IMR-90 (cell line): ENCODE data around the gene GADD45A. TPM values are rescaled to one million over a fixed set of nuclear protein-coding genes. Genes with fewer than 3 reads are reported as not detected.

Experiments used
- ATAC-seq: fragments of 200-7000 bp; cut with Tn5 transposase; 2 replicates; pipeline ENCODE4 v1.9.1; 2020; ENCODE audit warnings: low read depth, mild to moderate bottlenecking, moderate library complexity
- BruUV-seq: library from RNA; stranded (reverse); fragments of 400-500 nt; replicated peaks from 2 replicates; lab custom pipeline; 2021; lab: Mats Ljungman, UMichigan
- CTCF ChIA-PET: fragments of 300-600 bp; formaldehyde crosslinking; extraction: SDS; loops from one replicate; lab custom pipeline; 2021; ENCODE audit warnings: antibody characterized with exemption; lab: Yijun Ruan, JAX
- POLR2A ChIA-PET: fragments of 300-600 bp; sonication (Branson Sonifier 250); formaldehyde crosslinking; loops from one replicate; lab custom pipeline; 2022; ENCODE audit warnings: antibody characterized with exemption; ENCODE audit not compliant: unreplicated experiment; lab: Charles Lee
- DNase-seq: peaks from one replicate; pipeline ENCODE4 v3.0.0; 2013
- H2AFZ ChIP-seq: replicated peaks from 2 replicates; pipeline ENCODE3; 2013; ENCODE audit warnings: low read length, mild to moderate bottlenecking; ENCODE audit not compliant: poor library complexity
- H2AK5ac ChIP-seq: 2 replicates; pipeline ENCODE4 v1.6.1; 2013; ENCODE audit warnings: low read depth, low read length, inconsistent platforms
- H2AK9ac ChIP-seq: replicated peaks from 2 replicates; pipeline ENCODE3; 2013; ENCODE audit warnings: mild to moderate bottlenecking, low read depth, low read length, moderate library complexity; ENCODE audit not compliant: poor library complexity
- H2BK120ac ChIP-seq: 2 replicates; pipeline ENCODE4 v1.6.1; 2013; ENCODE audit warnings: low read depth, low read length, inconsistent platforms
- H2BK15ac ChIP-seq: 3 replicates; pipeline ENCODE4 v1.6.1; 2013; ENCODE audit warnings: low read depth, low read length, inconsistent platforms
- H2BK20ac ChIP-seq: 2 replicates; pipeline ENCODE4 v1.6.1; 2013; ENCODE audit warnings: low read depth, mild to moderate bottlenecking, inconsistent platforms, low read length, moderate library complexity
- H2BK5ac ChIP-seq: 2 replicates; pipeline ENCODE4 v1.6.1; 2013; ENCODE audit warnings: mild to moderate bottlenecking, low read depth, low read length, inconsistent platforms; ENCODE audit not compliant: poor library complexity, severe bottlenecking
- H3K14ac ChIP-seq: replicated peaks from 2 replicates; pipeline ENCODE4 v1.6.1; 2013; ENCODE audit warnings: low read depth, low read length, inconsistent platforms
- H3K18ac ChIP-seq: 2 replicates; pipeline ENCODE4 v1.6.1; 2013; ENCODE audit warnings: low read depth, low read length, control low read depth
- H3K23ac ChIP-seq: 2 replicates; pipeline ENCODE4 v1.6.1; 2013; ENCODE audit warnings: low read depth, low read length, inconsistent platforms
- H3K27ac ChIP-seq: 2 replicates; pipeline ENCODE4 v1.5.1; 2013; ENCODE audit warnings: mild to moderate bottlenecking, control low read depth, low read length; ENCODE audit not compliant: insufficient read depth
- H3K27me3 ChIP-seq: 2 replicates; pipeline ENCODE4 v1.6.1; 2013; ENCODE audit warnings: low read length; ENCODE audit not compliant: control insufficient read depth, insufficient read depth
- H3K36me3 ChIP-seq: 2 replicates; pipeline ENCODE4 v1.6.1; 2013; ENCODE audit warnings: low read length, mixed read lengths; ENCODE audit not compliant: control insufficient read depth, insufficient read depth
- H3K4ac ChIP-seq: 2 replicates; pipeline ENCODE4 v1.6.1; 2013; ENCODE audit warnings: low read depth, low read length, inconsistent platforms
- H3K4me1 ChIP-seq: 2 replicates; pipeline ENCODE4 v1.6.1; 2013; ENCODE audit warnings: low read length, mixed read lengths; ENCODE audit not compliant: control insufficient read depth, insufficient read depth
- H3K4me2 ChIP-seq: 2 replicates; pipeline ENCODE4 v1.6.1; 2013; ENCODE audit warnings: low read depth, mild to moderate bottlenecking, control low read depth, low read length, moderate library complexity
- H3K4me3 ChIP-seq: 2 replicates; pipeline ENCODE4 v1.5.1; 2013; ENCODE audit warnings: low read depth, mild to moderate bottlenecking, control low read depth, low read length, moderate library complexity; ENCODE audit not compliant: insufficient read depth
- H3K56ac ChIP-seq: 2 replicates; pipeline ENCODE4 v1.6.1; 2013; ENCODE audit warnings: low read length, inconsistent platforms; ENCODE audit not compliant: insufficient read depth; ENCODE audit errors: extremely low read depth
- H3K79me1 ChIP-seq, 2 experiments: 2 replicates each; pipeline ENCODE4 v1.6.1; 2013; ENCODE audit warnings: low read length in 2 of 2, inconsistent platforms in 1 of 2, low read depth in 1 of 2
- H3K9ac ChIP-seq: 2 replicates; pipeline ENCODE4 v1.6.1; 2013; ENCODE audit warnings: low read depth, low read length, control low read depth
- H3K9me1 ChIP-seq: 2 replicates; pipeline ENCODE4 v1.6.1; 2013; ENCODE audit warnings: low read length, inconsistent platforms; ENCODE audit not compliant: insufficient read depth
- H3K9me3 ChIP-seq: 2 replicates; pipeline ENCODE4 v1.6.1; 2013; ENCODE audit warnings: low read length; ENCODE audit not compliant: control insufficient read depth, insufficient read depth
- H4K20me1 ChIP-seq: 2 replicates; pipeline ENCODE4 v1.6.1; 2013; ENCODE audit warnings: low read length, inconsistent platforms; ENCODE audit not compliant: insufficient read depth
- H4K5ac ChIP-seq: 2 replicates; pipeline ENCODE4 v1.6.1; 2013; ENCODE audit warnings: mild to moderate bottlenecking, low read depth, low read length, control low read depth
- H4K8ac ChIP-seq, 2 experiments: 2 replicates each; pipeline ENCODE4 v1.6.1; 2013; ENCODE audit warnings: low read depth in 2 of 2, low read length in 2 of 2, control low read depth in 1 of 2, inconsistent platforms in 1 of 2
- H4K91ac ChIP-seq: 2 replicates; pipeline ENCODE4 v1.6.1; 2013; ENCODE audit warnings: low read depth, low read length, inconsistent platforms; ENCODE audit not compliant: insufficient read depth
- BHLHE40 ChIP-seq: fragments of 150-350 bp; IDR thresholded peaks from 2 replicates; pipeline ENCODE4 v1.6.1; 2016; ENCODE audit warnings: mild to moderate bottlenecking, low read depth, low read length
- CEBPB ChIP-seq: IDR thresholded peaks from 2 replicates; pipeline ENCODE4 v1.6.1; 2012; ENCODE audit warnings: low read depth, low read length, improper control_type of control experiment
- FOS ChIP-seq: fragments of 150-350 bp; IDR thresholded peaks from 2 replicates; pipeline ENCODE4 v1.6.1; 2016; ENCODE audit warnings: low read depth, low read length
- MAFK ChIP-seq: IDR thresholded peaks from 2 replicates; pipeline ENCODE4 v1.6.1; 2012; ENCODE audit warnings: low read depth, low read length, improper control_type of control experiment
- MXI1 ChIP-seq: IDR thresholded peaks from 2 replicates; pipeline ENCODE4 v1.6.1; 2012; ENCODE audit warnings: low read depth, mild to moderate bottlenecking, low read length, moderate library complexity, borderline replicate concordance
- SMC3 ChIP-seq: fragments of 150-350 bp; IDR thresholded peaks from 2 replicates; pipeline ENCODE4 v1.6.1; 2016; ENCODE audit warnings: low read depth, mild to moderate bottlenecking, antibody characterized with exemption, low read length, moderate library complexity
- USF2 ChIP-seq: fragments of 150-350 bp; IDR thresholded peaks from 2 replicates; pipeline ENCODE4 v1.6.1; 2017; ENCODE audit warnings: mild to moderate bottlenecking, antibody characterized with exemption, low read length, low read depth
- WGBS, 2 experiments: methylation state at CpG; one replicate each; pipeline versions ENCODE4 v1.1.5 to v1.1.7; 2013; ENCODE audit warnings: missing lambda C conversion rate in 2 of 2; ENCODE audit not compliant: insufficient read length in 1 of 2; ENCODE audit errors: extremely low coverage in 2 of 2; 5-methylcytosine and 5-hydroxymethylcytosine counted together
- dilution Hi-C: fragments of 300-500 bp; cut with HindIII; formaldehyde crosslinking; loops from one replicate; pipeline ENCODE4 v1.14.3; 2018; ENCODE audit warnings: low sequenced_read_pairs; ENCODE audit not compliant: unreplicated experiment
- in situ Hi-C: fragments of 300-500 bp; cut with MboI; formaldehyde crosslinking; loops from 3 replicates; pipeline ENCODE4 v1.14.3; 2019; ENCODE audit warnings: low sequenced_read_pairs, inconsistent platforms, mixed read lengths
- intact Hi-C: fragments of 100-400 bp; cut with micrococcal nuclease; formaldehyde crosslinking; loops from 2 replicates; pipeline ENCODE4 v1.10.0; 2022
- polyA plus RNA-seq, 3 experiments: library from polyadenylated mRNA; depleted of rRNA; stranded (reverse); fragments of >200 nt; gene quantifications; 2 replicates each; pipeline ENCODE4 v1.2.3, GENCODE V29; 2012; ENCODE audit warnings: low replicate concordance in 1 of 3
- total RNA-seq: library from RNA; depleted of rRNA; stranded (reverse); fragments of >200 nt; gene quantifications from 2 replicates; pipeline ENCODE4 v1.2.3, GENCODE V29; 2012
- TF ChIP-seq, protein P1 (sequence below): fragments of 150-350 bp; IDR thresholded peaks from 2 replicates; pipeline ENCODE4 v1.6.1; 2016; ENCODE audit warnings: low read depth, mild to moderate bottlenecking, low read length, moderate library complexity, borderline replicate concordance

Gene GADD45A
- total and polyA plus RNA-seq, 2 of the 4 experiments (the other 2 are of a cell fraction), result 10.9 to 114 TPM

- peaks cover 16% of the 10 kb centered on the region; the same call in 1 of the 2 replicates for H4K20me1 ChIP-seq
- no peak overlapping the region for H3K18ac ChIP-seq
- no TSS peak for BruUV-seq
- no peak overlapping the region for H3K14ac ChIP-seq
- H3K56ac ChIP-seq, result no peak overlapping the region
- H3K23ac ChIP-seq, result no peak overlapping the region
- CTCF ChIA-PET, result no interaction called here
- H3K4me2 ChIP-seq, result no peak overlapping the region
- peaks cover 32% of the 10 kb centered on the region for H3K9me1 ChIP-seq
- H2BK20ac ChIP-seq, result no peak overlapping the region
- H3K36me3 ChIP-seq, result peaks cover 18% of the 10 kb centered on the region
- H2BK15ac ChIP-seq, result no peak overlapping the region
- H3K4me1 ChIP-seq, result peaks cover 32% of the 10 kb centered on the region
- no peak overlapping the region for H3K4me3 ChIP-seq
- POLR2A ChIA-PET, result no interaction called here
- no peak overlapping the region for H3K27ac ChIP-seq
- H3K9ac ChIP-seq, result no peak overlapping the region
- H2BK120ac ChIP-seq, result peak overlapping the region; percentile 34; the same call in 1 of the 2 replicates
- intact Hi-C loops, result loop anchor here (5.0 kb wide), 1 partner anchor 549 kb away; no protein-coding TSS in a partner anchor
- H2AK5ac ChIP-seq, result peak overlapping the region; percentile 45; the same call in 1 of the 2 replicates
- no peak overlapping the region for H2AFZ ChIP-seq
- dilution Hi-C loops, result no loop called here
- no peak overlapping the region for H2BK5ac ChIP-seq
- ATAC-seq, result no peak
- no peak overlapping the region for H2AK9ac ChIP-seq
- H4K91ac ChIP-seq, result no peak overlapping the region
- in situ Hi-C loops, result no loop called here
- WGBS, 2 experiments, result 100% methylated on average over 4 of the region's 8 CpGs; no CpG with 5 or more reads in 1 of the 2 experiments
- H3K4ac ChIP-seq, result no peak overlapping the region
- no peak for DNase-seq
- no peak overlapping the region; a peak in 1 of 4 replicates for H4K8ac ChIP-seq
- H3K9me3 ChIP-seq, result no peaks in the 10 kb centered on the region
- H3K27me3 ChIP-seq, result no peaks in the 10 kb centered on the region
- TF ChIP-seq MXI1, result no peak
- TF ChIP-seq FOS, result no peak
- TF ChIP-seq SMC3, result no peak
- no peak for TF ChIP-seq BHLHE40
- TF ChIP-seq, protein P1, sequence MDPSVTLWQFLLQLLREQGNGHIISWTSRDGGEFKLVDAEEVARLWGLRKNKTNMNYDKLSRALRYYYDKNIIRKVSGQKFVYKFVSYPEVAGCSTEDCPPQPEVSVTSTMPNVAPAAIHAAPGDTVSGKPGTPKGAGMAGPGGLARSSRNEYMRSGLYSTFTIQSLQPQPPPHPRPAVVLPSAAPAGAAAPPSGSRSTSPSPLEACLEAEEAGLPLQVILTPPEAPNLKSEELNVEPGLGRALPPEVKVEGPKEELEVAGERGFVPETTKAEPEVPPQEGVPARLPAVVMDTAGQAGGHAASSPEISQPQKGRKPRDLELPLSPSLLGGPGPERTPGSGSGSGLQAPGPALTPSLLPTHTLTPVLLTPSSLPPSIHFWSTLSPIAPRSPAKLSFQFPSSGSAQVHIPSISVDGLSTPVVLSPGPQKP, result no peak
- no peak for TF ChIP-seq USF2
- no peak for TF ChIP-seq CEBPB
- TF ChIP-seq MAFK, result no peak
- H3K79me1 ChIP-seq, result peaks cover 34 to 81% of the 10 kb centered on the region in 2 experiments
- H4K5ac ChIP-seq, result no peak overlapping the region
These were observed 23.6 kb downstream of the GADD45A start for GRCh38 chr1:67708606-67709005.
